Stimulated activated CD4-positive, alpha-beta T cell treated with anti-CD3 and anti-CD28 coated beads, Interleukin-1b, Interleukin-23, amount 100 ng/mL, for 48 hours (primary cell): ENCODE results near the gene CLDN34.

Source experiments
- DNase-seq: peaks from one replicate; pipeline ENCODE4 v3.0.0-alpha.2; 2020

CLDN34 gene, protein sequence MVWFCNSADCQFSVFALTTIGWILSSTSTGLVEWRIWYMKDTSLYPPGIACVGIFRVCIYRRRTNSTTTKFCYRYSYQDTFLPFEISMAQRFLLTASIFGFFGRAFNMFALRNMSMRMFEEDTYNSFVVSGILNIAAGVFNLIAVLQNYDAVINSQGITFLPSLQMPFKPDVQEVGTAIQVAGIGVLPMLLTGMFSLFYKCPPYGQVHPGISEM

DNA sequence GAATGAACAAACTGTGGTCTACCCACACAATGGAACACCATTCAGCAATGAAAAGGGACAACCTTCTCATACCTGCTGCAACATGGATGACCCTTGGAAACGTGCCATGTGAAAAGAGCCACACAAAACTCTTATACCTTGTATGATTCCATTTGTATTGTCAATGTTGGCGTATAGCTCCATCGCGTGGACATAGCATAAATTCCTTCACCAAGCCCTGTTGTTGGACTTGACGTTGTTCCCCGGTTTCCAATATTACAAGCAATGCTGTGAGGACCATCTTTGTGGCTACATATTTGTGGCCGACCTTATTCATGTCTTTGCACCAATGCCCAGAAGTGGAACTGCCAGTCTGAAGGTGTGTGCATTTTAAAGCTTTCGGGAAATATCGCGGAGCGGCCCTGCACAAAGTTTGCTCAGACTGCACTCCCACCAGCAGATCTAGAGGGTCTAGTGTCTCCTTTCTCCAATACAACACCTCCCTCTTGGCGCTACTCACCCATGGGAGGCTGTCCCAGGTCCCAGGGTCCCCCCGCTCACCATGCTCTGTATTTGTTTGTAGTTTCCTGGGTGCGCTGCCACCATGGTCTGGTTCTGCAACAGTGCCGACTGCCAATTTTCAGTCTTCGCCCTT, at the start of gene CLDN34:
CLDN34 (plus strand) TSS at position 584 of the 634 bp plus-strand sequence; CDS start at position 584, 0 bp downstream.
- no peak for DNase-seq

DNA sequence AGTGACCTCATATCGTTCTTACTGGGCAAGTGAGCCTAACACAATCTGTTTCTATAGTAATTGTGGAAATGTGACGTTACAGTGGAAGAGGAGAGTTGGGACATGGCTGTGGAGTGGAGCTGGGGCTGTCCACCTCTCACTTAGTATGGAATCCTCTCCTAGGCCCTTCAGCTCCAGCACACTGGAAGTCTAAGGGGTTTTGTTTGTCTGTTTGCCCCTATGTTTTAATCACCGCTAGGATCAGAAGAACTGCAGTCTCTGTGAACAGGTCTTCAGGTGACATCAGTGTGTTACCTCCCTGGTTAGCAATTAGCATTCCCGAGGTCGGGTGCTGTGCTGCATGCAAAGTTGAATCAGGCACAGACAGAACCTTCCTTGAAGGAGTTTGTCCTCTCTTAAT, 49.3 kb upstream of the CLDN34 start:
- DNase-seq = no peak

DNA sequence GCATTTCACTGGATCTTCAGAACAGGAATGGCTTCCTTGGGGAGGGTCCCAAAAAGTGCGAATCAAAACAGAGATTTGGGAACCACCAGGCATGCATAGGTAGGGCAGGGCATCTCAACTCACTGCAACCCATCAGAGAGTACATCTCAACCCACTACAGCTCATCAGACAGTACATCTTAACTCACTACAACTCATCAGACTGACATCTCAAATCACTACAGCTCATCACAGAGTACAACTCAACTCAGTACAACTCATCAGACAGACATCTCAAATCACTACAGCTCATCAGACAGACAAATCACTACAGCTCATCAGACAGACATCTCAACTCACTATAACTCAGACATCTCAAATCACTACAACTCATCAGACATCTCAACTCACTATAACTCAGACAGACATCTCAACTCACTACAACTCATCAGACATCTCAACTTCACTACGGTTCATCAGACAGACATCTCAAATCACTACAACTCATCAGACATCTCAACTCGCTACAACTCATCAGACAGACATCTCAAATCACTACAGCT, 47.5 kb upstream of the CLDN34 start:
- DNase-seq = no peak

DNA sequence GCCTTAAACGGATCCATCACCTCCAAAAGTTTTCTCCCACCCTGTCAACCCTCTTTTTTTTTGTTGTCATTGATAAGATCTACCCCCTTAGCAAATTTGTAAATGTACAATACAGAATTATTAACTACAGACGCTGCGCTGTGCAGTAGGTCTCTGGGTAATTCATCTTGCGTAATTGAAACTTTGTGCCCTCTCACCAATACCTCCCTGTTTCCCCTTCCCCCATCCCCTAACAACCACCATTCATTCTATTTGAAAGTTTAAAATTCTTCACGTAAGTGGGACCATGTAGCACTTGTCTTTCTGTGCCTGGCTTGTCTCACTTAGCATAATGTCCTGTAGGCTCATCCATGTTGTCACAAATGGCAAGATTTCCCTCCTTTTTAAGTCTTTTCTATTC, 45.8 kb upstream of the CLDN34 start:
- no peak for DNase-seq

DNA sequence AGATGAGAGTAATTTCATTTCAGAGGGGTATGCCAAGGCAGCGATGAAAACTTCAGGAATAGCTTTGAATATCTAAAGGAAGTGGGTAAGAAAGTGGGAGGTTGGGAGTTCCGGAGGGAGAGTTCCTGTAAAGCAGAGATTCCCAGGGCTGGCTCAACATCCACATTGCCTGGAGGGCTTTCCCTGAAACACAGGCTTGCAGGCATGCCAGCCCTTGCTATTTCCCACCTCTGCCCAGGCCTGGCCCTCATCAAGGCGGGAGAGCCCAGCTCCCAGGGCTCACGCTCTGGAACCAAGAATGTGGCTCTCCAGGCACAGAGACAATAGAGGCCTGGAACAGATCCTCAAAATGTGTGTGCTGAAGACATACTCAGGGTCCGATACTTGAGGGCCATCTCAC, 43.8 kb upstream of the CLDN34 start:
- DNase-seq = no peak

DNA sequence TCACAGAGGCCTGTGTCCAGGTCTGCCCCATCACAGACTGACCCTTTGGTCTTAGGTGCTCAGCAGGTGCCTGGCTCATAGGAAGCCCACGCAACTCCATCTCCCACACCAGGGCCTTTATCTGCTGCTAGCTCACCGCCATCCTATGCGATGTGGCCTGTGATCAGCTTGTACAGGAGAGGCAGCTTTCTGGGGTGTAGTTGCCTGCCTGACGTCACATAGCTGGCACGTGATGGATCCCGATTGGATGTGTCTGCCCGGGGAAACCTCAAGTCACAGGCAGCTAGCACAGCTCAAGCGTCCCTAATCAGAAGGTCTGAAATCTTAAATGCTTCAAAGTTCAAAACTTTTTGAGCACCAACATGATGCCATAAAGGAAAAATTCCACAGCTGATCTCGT, 41.2 kb upstream of the CLDN34 start:
- DNase-seq = no peak

DNA sequence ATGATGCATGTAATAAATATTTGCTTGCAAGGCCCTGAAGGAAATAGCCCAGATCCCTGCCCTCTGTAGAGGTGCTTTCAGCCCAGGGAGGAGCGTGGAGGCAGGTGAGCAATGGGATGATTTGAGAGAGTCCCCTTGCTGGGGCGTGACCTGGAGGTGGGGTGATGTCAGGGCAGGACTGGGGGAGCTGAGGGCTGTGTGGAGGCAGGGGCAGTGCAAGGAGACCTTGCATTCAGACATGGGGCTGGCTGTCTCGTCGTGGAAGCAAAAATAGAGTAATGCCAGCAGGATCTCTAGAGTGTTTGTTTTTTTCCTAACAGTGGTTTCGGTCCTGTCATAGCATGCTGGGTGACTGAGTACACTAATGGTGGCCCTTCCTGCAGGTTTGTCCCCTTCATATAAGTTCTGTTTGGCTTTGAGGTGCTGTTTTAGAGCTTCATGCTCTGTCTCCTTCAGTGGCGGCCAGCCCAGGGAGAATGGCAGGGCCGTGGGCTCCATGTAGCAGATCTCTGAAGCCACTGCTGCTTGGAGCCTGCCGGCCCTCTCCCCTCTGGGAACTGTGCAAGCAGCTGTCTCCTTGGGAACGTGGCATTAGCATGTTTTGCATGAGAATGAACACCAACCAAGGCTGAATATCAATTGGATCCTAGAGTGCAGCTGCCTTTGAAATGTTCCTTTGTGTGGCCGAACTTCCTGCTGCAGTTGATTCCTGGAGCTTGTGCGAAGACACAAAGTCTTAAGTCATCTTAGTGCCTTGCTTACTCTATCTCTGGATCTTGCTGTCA, 39.3 kb upstream of the CLDN34 start:
- DNase-seq = no peak

DNA sequence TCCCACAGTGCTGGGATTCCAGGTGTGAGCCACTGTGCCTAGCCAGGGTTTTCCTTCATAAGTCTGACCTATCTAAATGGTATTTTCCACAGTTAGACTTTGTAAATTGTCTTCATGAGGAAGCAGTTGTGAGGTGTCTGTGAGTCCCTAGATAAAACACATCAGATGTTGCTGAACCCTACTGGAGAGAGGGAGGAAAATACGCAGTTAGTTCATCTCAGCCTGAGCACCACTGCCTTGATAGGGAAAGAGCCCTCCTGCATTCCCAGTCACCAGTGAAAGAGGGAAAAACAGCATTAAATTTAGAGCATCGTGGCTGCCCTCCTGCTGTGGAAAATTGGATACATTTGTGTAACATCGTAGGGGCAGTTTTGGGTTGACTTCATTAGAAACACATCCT, 31.7 kb upstream of the CLDN34 start:
- DNase-seq = no peak

DNA sequence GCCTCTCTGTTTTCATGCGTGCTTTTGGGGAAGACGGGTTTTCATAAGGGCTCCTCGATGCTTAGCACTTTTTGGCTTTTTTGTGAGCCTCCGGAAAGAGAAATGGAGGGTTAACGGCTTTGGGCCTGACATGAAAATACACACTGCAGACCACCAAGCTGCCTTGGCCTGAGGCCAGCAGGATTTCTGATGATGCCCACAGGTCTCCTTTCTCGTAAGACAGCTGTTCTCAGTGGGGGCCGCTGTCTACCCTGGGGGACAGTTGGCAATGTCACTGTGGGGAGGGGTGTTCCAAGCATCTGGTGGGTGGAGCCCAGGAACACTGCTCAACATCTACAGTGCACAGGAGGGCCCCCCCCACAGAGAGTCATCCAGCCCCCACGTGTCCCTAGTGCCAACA, 29.4 kb upstream of the CLDN34 start:
- no peak for DNase-seq

DNA sequence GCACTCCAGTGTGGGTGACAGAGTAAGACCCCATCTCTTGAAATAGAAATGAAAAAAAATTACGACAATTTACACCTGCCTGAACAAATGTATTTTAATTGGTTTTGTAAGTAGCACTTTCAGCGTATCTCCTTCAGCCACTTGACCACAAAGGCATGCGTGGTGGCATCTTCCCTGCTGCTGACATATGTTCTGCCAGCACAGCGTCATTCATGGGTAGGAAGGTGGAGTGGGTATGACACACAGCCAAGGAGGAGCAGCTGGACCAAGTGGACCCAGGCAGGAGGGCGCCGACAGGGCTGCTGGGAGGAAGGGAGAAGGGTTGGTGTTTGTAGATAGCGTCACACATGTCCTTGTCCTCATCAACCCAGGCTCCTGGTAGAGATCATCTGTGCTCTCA, 28.6 kb upstream of the CLDN34 start:
- no peak for DNase-seq

DNA sequence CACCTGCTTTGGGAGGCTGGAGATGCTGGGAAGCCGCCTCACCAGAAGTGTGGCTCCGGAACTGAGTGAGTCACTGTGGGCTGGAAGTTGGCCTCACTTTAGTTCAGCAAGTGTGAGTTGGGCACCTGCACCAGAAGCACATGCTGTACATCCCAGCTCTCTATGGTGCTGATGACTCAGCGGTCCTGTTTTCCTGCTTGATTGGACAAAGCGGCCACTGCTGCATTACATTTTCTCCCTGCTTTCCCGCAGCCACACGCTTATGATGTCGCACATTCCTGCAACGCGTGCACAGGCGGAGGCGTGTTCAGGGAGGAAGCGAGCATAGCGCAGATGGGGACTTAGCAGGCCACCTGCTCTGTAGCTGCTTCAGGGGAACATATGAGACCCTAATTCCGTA, 26.7 kb upstream of the CLDN34 start:
- DNase-seq = no peak

DNA sequence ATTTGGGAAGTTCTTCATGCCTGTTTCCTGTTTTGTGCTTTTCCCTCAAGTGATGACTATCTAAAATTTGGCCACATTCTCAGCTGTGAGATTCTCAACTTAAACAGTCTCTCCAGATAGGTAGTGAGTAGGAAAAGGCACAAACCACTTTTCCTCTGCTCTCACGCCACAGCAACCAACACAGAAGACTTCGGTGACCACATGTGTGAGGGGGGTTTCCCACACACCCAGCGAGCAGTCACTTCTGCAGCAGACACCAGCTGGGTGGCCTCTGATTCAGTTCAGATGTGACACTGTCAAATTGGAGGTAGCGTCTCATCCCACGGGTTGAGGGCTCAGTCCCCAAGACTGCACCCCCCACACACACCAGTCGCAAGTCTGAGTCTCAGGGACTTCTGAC, 25.1 kb upstream of the CLDN34 start:
- DNase-seq = peak; percentile 76

DNA sequence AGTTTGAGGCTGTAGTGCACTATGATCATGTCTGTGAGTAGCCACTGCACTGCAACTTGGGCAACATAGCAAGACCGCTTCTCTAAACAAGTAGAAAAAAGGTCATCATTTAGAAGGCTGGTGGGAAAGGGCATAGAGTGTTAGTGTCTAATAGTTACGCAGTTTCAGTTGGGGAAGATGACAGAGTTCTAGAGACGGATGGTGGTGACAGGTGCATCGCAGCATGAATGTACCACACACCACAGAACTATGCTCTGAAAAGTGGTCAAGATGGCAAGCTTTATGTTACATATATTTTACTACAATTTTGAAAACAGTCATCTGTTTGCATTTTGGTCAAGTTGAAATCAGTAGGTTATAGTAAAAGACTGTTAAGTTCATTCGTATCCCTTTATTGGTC, 23.7 kb upstream of the CLDN34 start:
- no peak for DNase-seq

DNA sequence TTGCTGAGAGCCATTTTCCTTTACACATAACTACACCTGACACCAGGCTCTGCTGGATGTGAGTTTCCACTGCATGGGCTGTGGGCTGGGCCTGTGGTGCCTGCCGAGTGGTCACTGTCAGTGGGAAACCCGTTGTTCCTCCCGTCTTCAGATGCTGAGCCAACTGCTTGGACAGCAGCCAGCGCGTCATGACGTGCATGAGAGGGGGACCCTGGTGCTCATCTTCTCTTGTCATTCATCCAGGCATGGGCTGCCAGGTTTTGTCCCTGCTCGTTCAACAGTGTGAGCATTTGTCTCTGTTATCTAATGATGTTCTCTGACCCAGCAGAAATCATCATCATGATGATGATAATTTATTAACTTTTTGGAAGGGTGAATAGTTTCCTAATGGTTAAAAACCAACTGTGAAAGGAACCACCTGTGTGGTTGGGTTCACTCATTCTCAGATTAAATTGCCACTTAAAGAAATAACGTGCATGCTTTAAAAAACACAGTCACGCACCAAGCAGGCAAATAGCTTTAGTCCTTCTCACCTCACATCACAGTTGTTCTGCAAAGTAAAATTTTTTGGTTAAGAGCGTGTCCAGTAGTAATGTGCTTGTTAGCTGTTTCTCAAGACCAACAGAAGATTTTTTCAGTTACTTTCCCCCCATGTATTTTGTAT, 19.9 kb upstream of the CLDN34 start:
- DNase-seq = no peak

DNA sequence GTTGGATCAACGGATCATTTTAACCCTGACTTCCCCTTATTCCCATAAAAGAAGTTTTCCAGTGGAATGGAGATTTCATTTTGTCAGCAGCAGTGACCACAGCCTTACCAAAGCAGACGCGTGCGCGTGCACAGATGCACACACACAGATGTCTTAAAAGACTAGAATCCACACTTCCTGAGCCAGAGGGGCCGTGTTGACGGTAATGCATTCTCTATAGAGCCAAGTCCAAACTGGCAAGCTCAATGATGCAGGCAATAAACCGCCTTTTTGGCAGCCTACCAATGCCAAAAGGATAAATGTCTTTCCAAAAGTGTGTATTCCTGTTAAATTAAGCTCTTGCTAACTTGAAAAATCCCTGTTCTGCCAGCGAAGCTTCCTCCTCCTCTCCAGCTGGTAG, 18.8 kb upstream of the CLDN34 start:
- DNase-seq = no peak

DNA sequence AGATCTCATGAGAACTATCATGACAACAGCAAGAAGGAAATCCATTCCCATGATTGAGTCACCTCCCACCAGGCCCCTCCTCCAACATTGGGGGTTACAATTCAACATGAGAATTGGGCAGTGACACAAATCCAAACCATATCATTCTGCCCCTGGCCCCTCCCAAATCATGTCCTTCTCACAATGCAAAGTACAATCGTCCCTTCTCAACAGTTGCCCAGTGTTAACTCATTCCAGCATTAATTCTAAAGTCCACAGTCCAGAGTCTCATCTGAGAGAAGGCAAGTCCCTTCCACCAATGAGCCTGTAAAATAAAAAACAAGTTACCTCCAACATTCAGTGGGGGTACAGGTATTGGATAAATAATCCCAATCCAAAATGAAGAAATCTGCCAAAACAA, 14.9 kb upstream of the CLDN34 start:
- DNase-seq = no peak

DNA sequence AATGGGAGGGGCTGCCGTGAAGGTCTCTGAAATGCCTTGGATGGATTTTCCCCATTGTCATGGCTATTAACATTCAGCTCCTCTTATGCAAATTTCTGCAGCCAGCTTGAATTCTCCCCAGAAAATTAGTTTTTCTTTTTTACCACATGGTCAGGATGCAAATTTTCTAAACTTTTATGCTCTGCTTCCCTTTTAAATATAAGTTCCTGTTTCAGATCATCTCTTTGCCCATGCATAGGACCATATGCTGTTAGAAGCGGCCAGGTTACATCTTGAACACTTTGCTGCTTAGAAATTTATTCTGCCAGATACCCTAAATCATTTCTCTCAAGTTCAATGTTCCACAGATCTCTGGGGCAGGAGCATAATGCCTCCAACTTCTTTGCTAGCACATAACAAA, 13.8 kb upstream of the CLDN34 start:
- no peak for DNase-seq

DNA sequence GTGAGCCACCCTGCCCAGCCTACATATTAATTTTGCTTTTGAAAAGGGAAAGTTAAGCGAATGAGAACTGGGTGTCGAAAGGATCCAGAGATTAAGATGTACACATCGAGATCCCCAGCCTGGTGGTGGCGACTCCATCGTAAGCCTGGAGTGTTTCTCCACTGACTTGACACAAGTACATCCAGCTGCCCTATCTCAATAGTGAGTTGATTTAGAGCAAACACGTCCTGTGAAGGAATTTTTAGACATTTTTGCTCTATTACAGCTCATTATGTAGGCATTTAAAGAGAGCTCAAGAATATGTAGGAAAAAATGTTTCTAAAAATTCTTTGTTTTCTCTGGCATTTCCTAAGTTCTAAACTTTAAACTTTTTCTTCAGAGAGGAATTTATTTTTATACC, 11.7 kb upstream of the CLDN34 start:
- no peak for DNase-seq

DNA sequence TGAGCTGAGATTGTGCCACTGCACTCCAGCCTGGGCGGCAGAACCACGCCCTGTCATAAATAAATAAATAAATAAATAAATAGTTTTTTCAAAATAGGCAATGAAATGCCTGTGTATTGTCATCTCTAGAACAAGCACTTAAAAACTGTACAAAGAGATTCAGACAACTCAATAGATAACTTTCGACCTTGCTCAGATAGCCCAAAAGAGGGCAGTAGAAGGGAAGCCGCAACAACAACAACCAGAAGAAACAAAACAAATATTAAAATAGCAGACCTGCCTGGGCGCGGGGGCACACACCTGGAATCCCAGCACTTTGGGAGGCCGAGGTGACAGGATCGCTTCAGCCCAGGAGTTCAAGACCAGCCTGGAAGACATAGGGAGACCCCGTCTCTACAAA, 9.4 kb upstream of the CLDN34 start:
- no peak for DNase-seq

DNA sequence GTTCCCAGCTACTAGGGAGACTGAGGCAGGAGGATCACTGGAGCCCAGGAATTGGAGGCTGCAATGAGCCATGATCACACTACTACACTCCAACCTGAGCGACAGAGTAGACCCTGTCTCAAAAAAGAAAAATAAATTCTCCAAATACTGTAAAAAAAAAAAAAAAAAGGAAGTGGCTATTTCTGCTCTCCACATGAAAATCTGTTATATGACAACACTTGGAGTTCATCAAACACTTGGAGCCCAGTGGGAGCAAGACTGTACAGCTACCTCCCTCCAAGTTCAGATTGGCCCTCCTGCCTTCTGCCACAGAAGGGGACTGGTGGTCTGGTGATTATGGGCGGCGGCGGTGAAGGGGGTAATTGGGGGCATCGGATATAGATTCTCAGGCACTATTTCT, 9.0 kb upstream of the CLDN34 start:
- no peak for DNase-seq

DNA sequence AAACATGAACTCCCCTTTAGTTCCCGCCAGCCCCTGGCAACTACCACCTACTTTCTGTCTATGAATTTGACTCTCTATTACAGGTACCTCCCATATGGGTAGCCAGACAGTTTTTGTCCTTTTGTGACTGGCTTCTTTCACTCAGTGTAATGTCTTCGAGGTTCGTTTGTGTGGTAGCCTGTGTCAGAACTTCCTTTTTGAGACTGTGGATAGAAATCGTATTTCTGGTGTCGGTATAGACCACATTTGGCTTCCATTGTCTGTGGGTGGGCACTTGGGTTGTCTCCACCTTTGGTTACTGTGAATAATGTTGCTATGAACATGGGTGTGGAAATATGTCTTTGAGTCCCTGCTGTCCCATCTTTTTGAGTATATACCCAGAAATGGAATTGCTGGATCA, 5.4 kb upstream of the CLDN34 start:
- no peak for DNase-seq

DNA sequence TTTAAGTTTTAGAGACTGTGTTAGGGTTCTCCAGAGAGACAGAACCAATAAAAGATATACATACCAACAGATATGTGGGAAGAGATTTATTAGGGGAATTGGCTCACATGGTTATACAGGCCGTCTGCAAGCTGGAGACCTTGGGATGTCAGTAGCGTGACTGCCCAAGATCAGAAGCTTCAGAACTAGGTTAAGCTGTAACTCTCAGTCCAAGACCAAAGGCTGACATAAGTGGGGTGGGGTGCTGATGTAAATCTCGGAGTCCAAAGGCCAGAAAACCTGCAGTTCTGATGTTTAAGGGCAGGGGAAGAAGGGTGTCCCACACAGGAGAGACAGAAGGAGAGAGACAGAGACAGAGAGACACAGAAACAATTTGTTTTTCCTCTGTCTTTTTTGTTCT, 10.5 kb downstream of the CLDN34 start:
- DNase-seq = no peak

DNA sequence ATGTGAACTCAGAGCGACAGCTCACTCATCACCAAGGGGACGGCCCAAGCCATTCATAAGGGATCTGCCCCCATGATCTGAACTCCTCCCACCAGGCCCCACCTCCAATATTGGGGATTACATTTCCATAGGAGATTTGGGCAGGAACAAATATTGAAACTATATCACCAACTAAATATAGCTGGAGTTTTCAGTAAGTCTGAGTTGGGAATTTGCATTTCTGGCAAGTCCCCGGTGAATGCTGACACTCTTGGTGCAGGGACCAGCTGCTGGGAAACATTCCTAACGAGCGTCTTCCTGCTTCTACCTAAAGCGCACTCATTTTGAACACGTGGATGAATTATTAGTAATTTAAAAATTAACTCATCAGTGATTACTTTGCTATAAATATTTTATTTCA, 13.2 kb downstream of the CLDN34 start:
- no peak for DNase-seq

DNA sequence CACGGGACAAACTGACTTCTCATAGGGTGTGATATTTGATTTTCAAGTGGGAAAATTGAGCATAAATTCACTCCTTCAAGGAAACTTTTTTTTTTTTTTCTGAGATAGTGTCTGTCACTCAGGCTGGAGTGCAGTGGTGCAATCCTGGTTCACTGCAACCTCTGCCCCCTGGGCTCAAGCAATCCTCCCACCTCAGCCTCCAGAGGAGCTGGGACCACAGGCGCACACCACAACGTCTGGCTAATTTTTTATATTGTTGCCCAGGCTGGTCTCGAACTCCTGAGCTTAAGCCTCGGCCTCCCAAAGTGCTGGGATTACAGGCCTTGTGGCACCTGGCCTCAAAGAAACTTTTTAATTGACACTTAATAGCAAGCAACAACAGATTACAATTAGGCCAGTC, 13.8 kb downstream of the CLDN34 start:
- DNase-seq = no peak
